Measurements from ENCODE around the gene ASTN2.
"Not testable (repeated sequence)": the region's sequence is repeated elsewhere in the genome, so short reads cannot be mapped to it uniquely, and the experiment has no call there.

The ASTN2 gene

DNA sequence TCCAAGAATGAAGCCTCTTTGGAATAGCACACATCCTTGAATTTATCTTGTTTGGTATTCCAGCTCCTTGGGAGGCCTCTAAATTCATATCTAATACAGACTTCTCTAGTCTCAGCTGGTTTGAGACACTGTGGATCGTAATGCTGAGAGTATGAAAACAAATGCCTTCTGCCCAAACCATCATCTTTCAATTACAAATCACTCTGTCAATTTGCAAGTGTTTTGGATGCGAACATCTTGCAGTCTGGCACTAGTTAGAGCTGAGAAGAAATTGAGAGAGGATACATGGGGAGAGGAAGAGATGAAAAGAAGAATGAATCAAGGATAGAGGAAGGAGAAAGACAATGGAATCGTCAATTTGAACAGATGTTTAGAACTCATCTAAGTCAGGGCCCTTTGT is 342.6 kb downstream of the ASTN2 start:
- no peak for DNase-seq

DNA sequence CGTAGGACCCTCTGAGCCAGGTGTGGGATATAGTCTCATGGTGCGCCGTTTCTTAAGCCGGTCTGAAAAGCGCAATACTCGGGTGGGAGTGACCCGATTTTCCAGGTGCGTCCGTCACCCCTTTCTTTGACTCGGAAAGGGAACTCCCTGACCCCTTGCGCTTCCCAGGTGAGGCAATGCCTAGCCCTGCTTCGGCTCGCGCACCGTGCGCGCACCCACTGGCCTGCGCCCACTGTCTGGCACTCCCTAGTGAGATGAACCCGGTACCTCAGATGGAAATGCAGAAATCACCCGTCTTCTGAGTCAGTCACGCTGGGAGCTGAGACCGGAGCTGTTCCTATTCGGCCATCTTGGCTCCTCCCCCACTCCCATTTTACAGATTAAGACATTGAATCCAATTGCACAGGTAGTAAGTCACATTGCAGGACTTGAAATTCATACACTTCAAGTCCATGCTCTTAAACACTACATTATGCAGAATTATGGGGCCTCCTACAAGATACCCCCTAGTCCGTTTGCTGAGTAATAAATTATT is 343.1 kb downstream of the ASTN2 start:
- DNase-seq = not testable (repeated sequence)

- no peak for DNase-seq
Measured at GRCh38 chr9:117063721-117064471, 351.0 kb downstream of the ASTN2 start.

DNA sequence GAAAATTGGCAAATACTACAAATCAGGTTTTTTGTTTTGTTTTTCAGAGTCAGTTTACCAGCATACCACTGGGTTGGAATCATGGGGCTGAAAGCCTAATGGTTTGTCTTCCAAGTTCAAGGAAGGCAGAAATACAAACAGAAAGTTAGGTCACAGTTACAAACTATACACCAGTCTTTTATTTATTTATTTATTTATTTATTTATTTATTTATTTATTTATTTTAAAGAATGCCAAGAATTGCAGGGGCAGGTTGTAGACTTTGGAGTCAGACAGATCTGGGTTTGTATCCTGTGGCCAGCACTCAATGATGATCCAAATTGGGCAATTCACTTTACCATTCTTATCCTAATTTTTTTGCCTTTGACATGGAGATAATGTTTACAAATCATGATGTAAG is 353.9 kb downstream of the ASTN2 start:
- no peak for DNase-seq

- no peak for DNase-seq
Measured at GRCh38 chr9:117050007-117050406, 364.9 kb downstream of the ASTN2 start.

DNA sequence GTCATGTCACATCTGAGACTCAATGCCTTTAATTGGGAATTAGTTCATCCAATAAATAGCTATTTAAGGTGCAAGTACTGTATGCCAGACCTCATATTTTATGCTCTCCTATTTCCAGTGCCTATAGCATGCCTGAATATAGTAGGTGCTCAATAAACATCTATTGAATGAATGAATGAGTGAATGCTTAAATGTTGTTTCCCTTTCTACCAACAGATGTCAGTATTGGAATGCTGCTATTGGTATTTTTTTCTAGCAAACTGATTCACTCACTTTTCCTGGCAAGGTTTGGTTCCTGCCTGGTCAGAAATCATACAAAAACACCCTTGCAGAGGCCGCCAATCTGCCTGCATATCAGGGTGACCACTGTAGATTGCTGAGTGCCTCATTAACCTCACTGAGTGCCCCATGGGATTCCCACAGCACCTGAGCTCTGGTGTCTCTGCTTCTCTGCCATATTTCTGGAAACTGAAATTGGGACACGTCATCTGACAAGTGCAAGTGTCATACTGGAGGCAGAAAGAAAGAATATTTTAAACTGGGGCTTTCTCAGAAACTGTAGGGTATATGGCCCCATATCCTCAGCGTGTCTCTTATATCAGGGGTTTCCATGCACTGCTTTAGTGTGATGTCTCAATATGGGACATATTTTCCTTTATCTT is 368.1 kb downstream of the ASTN2 start:
- no peak for DNase-seq

- DNase-seq = no peak
Measured at GRCh38 chr9:117044241-117044640, 370.6 kb downstream of the ASTN2 start.

DNA sequence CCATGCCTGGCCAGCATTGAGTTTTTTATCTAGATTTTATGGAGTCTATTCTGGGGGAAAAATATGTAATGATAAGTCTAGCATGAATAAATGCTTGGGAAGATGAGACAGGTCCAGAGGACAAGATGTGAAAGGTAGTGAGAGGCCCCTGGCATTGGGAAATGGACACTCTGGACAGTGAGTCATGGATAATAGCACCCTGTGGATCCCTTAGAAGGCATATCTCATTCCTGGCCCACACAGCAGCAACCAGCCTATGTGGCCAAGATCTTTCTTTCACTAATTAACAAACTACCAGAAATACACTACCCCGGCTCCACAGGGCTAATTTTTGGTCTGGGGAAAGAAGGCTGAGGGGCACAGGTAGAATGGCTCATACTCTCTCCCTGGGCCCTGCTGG is 371.7 kb downstream of the ASTN2 start:
- DNase-seq = no peak

GRCh38 chr9:117035546-117035945 is 379.3 kb downstream of the ASTN2 start:
- no peak for DNase-seq

- no peak for DNase-seq
Measured at GRCh38 chr9:117034866-117035265, 380.0 kb downstream of the ASTN2 start.

- DNase-seq = no peak
Measured at GRCh38 chr9:117030254-117030768, 384.5 kb downstream of the ASTN2 start.

- no peak for DNase-seq
Measured at GRCh38 chr9:117029341-117029740, 385.5 kb downstream of the ASTN2 start.

DNA sequence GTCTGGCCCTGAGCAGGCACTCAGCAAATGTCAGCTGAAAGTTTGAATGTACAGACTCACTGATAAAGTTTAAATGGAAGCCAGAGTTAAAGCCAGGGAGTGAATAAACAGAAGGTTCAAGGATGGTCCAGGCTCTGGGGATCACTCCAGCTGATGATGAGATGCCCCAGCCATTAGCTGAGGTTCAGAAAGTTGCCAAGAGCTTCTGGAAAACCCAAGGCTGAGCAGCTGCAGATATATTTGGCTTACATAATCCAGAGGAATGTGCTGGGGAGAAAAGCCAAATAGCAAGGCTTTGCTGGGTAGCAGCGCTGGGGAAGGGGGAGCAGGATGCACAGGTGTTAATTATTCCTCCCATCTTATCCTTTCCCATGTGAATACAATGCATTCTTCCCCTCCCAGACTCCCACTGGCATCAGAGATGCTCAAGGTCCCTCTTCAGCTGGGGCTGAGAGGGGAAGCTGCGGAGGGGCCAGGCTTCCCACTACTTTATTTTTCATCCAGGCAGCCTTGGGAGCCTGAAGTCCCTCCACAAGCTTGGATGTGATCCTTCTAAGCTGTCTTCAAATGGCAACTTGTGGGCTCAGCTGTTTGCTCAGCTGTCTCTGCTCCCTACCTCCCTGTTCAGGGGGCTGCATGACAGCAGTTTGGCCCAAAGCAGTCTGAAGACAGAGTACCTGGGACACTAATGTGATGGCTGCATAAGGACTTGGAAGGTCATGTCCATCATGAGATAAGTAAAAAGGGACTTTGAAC is 386.6 kb downstream of the ASTN2 start:
- no peak for DNase-seq

GRCh38 chr9:117021906-117022305 is 393.0 kb downstream of the ASTN2 start:
- DNase-seq = no peak

DNA sequence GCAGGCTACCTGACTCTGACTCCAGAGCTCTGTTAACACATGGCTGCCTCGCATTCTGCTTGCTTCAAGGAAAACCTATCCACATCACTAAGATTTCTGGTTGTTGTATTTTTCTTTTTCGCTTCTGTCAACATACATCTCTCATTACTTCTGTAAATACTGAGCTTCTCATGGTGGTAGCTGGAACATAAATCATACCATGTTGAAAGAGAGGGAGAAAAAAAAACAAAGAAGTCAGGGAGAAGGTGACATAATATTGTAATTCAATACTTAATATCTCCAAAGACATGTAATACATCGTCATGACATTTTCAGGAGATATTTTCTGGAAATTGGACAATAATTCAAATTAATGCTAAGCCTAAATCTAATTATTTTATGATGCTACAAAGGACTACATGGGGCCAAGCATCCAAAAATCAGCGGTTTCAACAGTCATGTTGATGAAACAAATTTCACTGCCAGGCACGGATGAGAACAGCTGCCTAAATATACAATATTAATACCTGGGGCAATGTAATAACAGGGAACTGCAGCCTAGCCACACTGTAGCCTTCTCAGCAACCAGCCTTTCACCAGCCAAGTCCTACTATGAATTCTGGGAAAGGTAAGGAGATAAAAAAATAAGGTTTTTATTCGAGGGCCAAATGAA is 395.8 kb downstream of the ASTN2 start:
- no peak for DNase-seq

GRCh38 chr9:117017414-117017985 is 397.4 kb downstream of the ASTN2 start:
- DNase-seq = no peak

GRCh38 chr9:117014061-117014460 is 400.8 kb downstream of the ASTN2 start:
- no peak for DNase-seq

DNA sequence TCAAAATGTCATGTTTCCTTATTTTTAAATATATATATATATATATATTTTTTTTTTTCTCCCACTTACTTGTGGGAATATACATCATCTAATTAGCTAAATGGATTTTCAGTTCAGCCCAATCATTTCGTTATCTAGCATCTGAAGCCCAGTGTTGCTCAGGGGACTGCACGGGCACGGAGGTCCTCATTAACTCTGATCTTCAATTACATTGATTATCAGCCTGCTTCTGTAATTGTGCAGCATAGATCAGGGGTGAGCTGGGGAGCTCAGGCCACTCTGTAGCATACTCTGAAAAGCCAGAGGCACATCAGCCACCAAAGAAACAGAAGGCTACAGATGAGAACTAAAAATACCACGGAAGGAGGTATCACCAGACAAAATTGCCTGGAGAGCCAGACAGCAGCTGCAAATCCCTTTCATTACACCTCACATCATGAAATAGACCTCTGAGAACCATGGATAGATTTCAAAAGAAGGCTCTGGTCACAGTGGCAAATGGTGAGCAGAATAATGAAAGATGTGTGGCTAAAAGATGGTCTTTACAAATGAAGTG is 401.3 kb downstream of the ASTN2 start:
- DNase-seq = no peak

- DNase-seq = no peak
Measured at GRCh38 chr9:117010061-117010460, 404.8 kb downstream of the ASTN2 start.

- DNase-seq = no peak
Measured at GRCh38 chr9:117008876-117009275, 406.0 kb downstream of the ASTN2 start.

DNA sequence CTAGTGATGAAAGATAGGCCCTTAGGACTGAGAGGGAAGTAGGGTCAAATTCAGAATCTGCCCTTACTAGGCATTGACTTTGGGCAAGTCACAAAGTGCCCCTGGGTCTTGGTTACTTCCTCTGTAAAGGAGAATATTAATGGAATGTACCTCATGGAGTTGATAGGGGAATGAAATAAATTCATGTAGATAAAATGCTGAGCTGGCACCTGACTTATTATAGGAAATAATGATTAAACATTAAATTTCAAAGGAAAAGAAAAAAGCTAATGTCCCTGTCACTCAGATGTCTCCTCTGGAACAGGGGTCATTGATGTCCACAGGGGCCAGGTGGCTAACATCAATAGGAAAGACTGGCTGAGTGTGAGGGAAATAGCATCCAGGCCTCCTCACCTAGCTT is 406.4 kb downstream of the ASTN2 start:
- DNase-seq = no peak

- no peak for DNase-seq
Measured at GRCh38 chr9:117002686-117003085, 412.2 kb downstream of the ASTN2 start.
